ENCODE measurements around the gene PIP5KL1. TPM values are rescaled to one million over a fixed set of nuclear protein-coding genes. Genes with fewer than 3 reads are reported as not detected.

The PIP5KL1 gene
- total RNA-seq, 1 experiment from 2014 or later, result 16.8 TPM

- peak overlapping the region; percentile 16; the same call in 1 of the 2 replicates for H3K4me3 Mint-ChIP-seq
- TF ChIP-seq ZNF317 (CRISPR knock-in tag; IDR thresholded peaks at IDR 0.05; ENCODE audit: borderline replicate concordance, low read depth) (peak; percentile 67; the same call in 1 of the 2 replicates), AFF4 (CRISPR knock-in tag; IDR thresholded peaks at IDR 0.05; ENCODE audit: borderline replicate concordance) (no peak), MYBL2 (CRISPR knock-in tag; IDR thresholded peaks at IDR 0.05) (no peak), ETV6 (CRISPR knock-in tag; IDR thresholded peaks at IDR 0.05) (no peak), JUN (CRISPR knock-in tag; IDR thresholded peaks at IDR 0.05) (no peak)
- TF ChIP-seq, protein P1, sequence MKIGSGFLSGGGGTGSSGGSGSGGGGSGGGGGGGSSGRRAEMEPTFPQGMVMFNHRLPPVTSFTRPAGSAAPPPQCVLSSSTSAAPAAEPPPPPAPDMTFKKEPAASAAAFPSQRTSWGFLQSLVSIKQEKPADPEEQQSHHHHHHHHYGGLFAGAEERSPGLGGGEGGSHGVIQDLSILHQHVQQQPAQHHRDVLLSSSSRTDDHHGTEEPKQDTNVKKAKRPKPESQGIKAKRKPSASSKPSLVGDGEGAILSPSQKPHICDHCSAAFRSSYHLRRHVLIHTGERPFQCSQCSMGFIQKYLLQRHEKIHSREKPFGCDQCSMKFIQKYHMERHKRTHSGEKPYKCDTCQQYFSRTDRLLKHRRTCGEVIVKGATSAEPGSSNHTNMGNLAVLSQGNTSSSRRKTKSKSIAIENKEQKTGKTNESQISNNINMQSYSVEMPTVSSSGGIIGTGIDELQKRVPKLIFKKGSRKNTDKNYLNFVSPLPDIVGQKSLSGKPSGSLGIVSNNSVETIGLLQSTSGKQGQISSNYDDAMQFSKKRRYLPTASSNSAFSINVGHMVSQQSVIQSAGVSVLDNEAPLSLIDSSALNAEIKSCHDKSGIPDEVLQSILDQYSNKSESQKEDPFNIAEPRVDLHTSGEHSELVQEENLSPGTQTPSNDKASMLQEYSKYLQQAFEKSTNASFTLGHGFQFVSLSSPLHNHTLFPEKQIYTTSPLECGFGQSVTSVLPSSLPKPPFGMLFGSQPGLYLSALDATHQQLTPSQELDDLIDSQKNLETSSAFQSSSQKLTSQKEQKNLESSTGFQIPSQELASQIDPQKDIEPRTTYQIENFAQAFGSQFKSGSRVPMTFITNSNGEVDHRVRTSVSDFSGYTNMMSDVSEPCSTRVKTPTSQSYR (CRISPR knock-in tag; IDR thresholded peaks at IDR 0.05), result 0 out of 2 replicates have a peak, but pooled peaks have one; percentile 32
- H3K27ac Mint-ChIP-seq, result peak overlapping the region; percentile 88
- H3K36me3 Mint-ChIP-seq, result no peaks in the 10 kb centered on the region; the same call in 1 of the 2 replicates
- no peaks in the 10 kb centered on the region for H3K27me3 Mint-ChIP-seq (ENCODE audit: low read depth)
- DNase-seq (ENCODE audit: low spot score), result no peak
- H3K4me1 Mint-ChIP-seq, result peaks cover 79% of the 10 kb centered on the region
- CTCF ChIA-PET, result interaction anchor here (1.1 to 14.8 kb wide), 6 partner anchors 9 to 153 kb away, joined by 3 to 156 read pairs (median 6); no protein-coding TSS in a partner anchor
- POLR2A ChIA-PET, result interaction anchor here (0.6 kb wide), 1 partner anchor 66 kb away, joined by 4 read pairs; no protein-coding TSS in a partner anchor
- no peaks in the 10 kb centered on the region for H3K9me3 Mint-ChIP-seq
- ATAC-seq, result peak; percentile 63
Observed at GRCh38 chr9:127971357-127972235, 41.0 kb upstream of the PIP5KL1 start.

DNA sequence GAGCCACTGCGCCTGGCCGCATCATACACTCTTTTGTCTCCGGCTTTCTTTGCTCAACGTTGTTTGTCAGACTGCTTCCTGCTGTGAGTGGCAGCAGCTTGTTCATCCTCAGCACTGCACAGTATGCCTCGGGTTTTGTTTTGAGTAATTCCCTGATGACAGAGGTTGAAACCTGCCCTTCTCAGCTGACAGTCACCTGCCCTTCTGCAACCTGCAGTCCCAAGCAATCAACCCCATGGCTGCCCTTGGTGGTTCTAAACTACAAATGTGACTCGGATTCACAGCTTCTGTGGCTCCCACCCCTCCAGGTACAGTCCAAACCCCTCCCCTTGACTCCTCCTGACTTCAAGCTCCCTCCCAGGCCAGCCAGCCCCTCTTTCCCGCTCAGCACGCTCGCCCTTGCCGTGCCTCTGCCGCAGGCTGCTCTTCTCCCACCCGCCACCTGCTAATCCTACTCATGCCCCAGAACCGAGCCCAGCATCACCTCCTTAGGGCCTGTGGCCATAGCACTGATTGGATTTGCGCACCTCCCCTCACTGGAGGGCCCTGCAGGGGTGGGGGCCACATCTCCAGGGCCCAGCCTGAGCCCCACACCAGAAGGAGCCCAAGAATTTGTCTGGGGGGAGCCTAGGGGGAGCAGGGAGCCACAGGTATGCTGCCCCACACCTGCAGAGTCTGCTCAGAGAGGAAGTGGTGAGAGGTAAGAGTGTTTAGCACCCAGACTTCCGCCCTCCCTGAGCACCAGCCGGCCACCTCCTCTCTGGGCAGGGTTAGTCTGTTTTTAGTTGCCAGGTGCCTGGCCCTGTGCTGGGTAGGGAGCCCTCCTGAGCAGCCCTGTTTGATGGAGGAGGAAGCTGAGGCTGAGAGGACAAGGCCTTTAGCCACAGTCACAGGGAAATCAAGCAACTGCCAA lies 40.1 kb upstream of the PIP5KL1 start:
- Mint-ChIP-seq H3K27me3 (ENCODE audit: low read depth) (no peaks in the 10 kb centered on the region), H3K27ac (peak overlapping the region; percentile 90), H3K4me3 (no peak overlapping the region), H3K9me3 (no peaks in the 10 kb centered on the region), H3K36me3 (no peaks in the 10 kb centered on the region; the same call in 1 of the 2 replicates), H3K4me1 (peaks cover 78% of the 10 kb centered on the region)
- no peak for DNase-seq (ENCODE audit: low spot score)
- POLR2A ChIA-PET, result no interaction called here
- CTCF ChIA-PET, result interaction anchor here (0.7 to 14.8 kb wide), 8 partner anchors 8 to 154 kb away, joined by 3 to 156 read pairs (median 6); no protein-coding TSS in a partner anchor
- TF ChIP-seq, protein P2, sequence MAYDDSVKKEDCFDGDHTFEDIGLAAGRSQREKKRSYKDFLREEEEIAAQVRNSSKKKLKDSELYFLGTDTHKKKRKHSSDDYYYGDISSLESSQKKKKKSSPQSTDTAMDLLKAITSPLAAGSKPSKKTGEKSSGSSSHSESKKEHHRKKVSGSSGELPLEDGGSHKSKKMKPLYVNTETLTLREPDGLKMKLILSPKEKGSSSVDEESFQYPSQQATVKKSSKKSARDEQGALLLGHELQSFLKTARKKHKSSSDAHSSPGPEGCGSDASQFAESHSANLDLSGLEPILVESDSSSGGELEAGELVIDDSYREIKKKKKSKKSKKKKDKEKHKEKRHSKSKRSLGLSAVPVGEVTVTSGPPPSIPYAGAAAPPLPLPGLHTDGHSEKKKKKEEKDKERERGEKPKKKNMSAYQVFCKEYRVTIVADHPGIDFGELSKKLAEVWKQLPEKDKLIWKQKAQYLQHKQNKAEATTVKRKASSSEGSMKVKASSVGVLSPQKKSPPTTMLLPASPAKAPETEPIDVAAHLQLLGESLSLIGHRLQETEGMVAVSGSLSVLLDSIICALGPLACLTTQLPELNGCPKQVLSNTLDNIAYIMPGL (CRISPR knock-in tag; IDR thresholded peaks at IDR 0.05), result no peak
- TF ChIP-seq, protein P3, sequence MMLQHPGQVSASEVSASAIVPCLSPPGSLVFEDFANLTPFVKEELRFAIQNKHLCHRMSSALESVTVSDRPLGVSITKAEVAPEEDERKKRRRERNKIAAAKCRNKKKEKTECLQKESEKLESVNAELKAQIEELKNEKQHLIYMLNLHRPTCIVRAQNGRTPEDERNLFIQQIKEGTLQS (CRISPR knock-in tag; conservative IDR thresholded peaks at IDR 0.05), result no peak
- TF ChIP-seq E2F5 (CRISPR knock-in tag; IDR thresholded peaks at IDR 0.05) (no peak), ETV6 (CRISPR knock-in tag; IDR thresholded peaks at IDR 0.05) (no peak)
- peak; percentile 15 for ATAC-seq
